GM12878 (cell line): ENCODE results near the gene CEBPG. TPM values are rescaled to one million over a fixed set of nuclear protein-coding genes. Genes with fewer than 3 reads are reported as not detected.

ENCODE experiments used
- CEBPZ ChIP-seq: fragments of 150-350 bp; IDR thresholded peaks from 2 replicates; pipeline ENCODE4 v1.6.1; 2016; ENCODE audit warnings: low read depth, low read length
- ETV6 ChIP-seq, 2 experiments: fragments of 450-650 bp in 1 of 2; IDR thresholded peaks in 1 of 2; conservative IDR thresholded peaks in 1 of 2; 2 replicates each; pipeline ENCODE4 v1.6.1; 2014; ENCODE audit warnings: antibody characterized with exemption in 1 of 2, borderline replicate concordance in 1 of 2, low read depth in 1 of 2, mild to moderate bottlenecking in 1 of 2, moderate library complexity in 1 of 2
- KDM1A ChIP-seq: fragments of 200-600 bp; sonication (generic); IDR thresholded peaks from 2 replicates; pipeline ENCODE4 v1.6.1; 2016; ENCODE audit warnings: borderline replicate concordance
- MLLT1 ChIP-seq: fragments of 450-650 bp; IDR thresholded peaks from 2 replicates; pipeline ENCODE4 v1.6.1; 2016; ENCODE audit warnings: mild to moderate bottlenecking
- MXI1 ChIP-seq: fragments of 150-350 bp; IDR thresholded peaks from 2 replicates; pipeline ENCODE4 v1.6.1; 2011; ENCODE audit warnings: low read depth, mild to moderate bottlenecking, inconsistent platforms, low read length, improper control_type of control experiment
- RUNX3 ChIP-seq: IDR thresholded peaks from 2 replicates; pipeline ENCODE4 v1.6.1; 2012; ENCODE audit warnings: low read length, inconsistent platforms
- SMAD1 ChIP-seq: fragments of 450-650 bp; IDR thresholded peaks from 2 replicates; pipeline ENCODE4 v1.6.1; 2018; ENCODE audit warnings: mild to moderate bottlenecking, low read depth; ENCODE audit not compliant: partially characterized antibody
- STAT3 ChIP-seq: IDR thresholded peaks from 2 replicates; pipeline ENCODE4 v1.6.1; 2011; ENCODE audit warnings: low read depth, low read length, improper control_type of control experiment
- polyA plus RNA-seq, 11 experiments: library from polyadenylated mRNA; depleted of rRNA in 4 of 11; unstranded in 6 of 11; stranded (reverse) in 5 of 11; fragments of >200 nt; fragmentation: Nextera tagmentation in 4 of 11; fragmentation: Illumina TruSeq in 1 of 11; extraction: Ambion mirVana in 4 of 11; extraction: Trizol in 1 of 11; gene quantifications; 1 replicate in 1 of 11; 2 replicates in 10 of 11; pipeline versions ENCODE4 v1.2.1 to v1.2.3, GENCODE V29; 2011 to 2016; ENCODE audit warnings: inconsistent platforms in 2 of 11, missing spikeins in 2 of 11, low read depth in 1 of 11
- total RNA-seq, 4 experiments: library from RNA; depleted of rRNA in 3 of 4; stranded (reverse); fragments of >200 nt in 3 of 4; fragmentation: Illumina TruSeq in 1 of 4; extraction: Trizol in 1 of 4; gene quantifications; 2 replicates each; pipeline versions ENCODE4 v1.2.1 to v1.2.3, GENCODE V29; 2013 to 2021

CEBPG gene
- total and polyA plus RNA-seq, 10 of the 15 experiments (the other 5 are each of a cell fraction or from before 2014, with no cell fraction given), result 5.2 to 22.4 (median 20.0) TPM

GRCh38 chr19:33387351-33388230, 14.1 kb downstream of the CEBPG start (continued):
- TF ChIP-seq CEBPZ (no peak), MLLT1 (no peak), RUNX3 (no peak), KDM1A (no peak), ETV6 (conservative IDR thresholded peaks at IDR 0.05 in 1 of 2, IDR thresholded peaks at IDR 0.05 in 1 of 2; ENCODE audit: borderline replicate concordance in 1 of 2, low read depth in 1 of 2) (no peak), STAT3 (no peak), SMAD1 (no peak), MXI1 (no peak)
- TF ChIP-seq, all 136 proteins: peak for 0
